Ishikawa (cell line): ENCODE measurements around the gene ARHGAP12.

Experiments
- EGR1 ChIP-seq: IDR thresholded peaks from 2 replicates; pipeline ENCODE4 v1.6.1; 2012
- TF ChIP-seq, protein P1 (sequence below): IDR thresholded peaks from 2 replicates; pipeline ENCODE4 v1.6.1; 2012

DNA sequence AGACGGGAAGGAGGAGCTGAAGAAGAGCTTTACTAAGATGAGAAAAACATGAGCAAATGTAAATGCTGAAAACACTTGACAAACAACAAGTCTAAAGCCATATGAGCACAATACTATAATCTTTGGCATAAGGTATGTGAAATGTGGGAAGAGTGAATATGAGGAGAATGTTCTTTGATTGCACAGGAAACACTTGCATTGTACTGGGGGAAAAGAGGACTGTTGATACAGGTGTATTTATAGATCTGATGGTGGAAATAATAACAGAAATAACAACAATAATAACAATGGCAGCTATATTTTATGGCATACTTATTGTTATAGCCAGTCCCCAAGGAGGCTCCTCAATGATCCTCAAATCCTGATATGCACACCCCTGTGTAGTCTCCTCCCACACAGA lies 23.0 kb downstream of the ARHGAP12 start:
- TF ChIP-seq, protein P1, sequence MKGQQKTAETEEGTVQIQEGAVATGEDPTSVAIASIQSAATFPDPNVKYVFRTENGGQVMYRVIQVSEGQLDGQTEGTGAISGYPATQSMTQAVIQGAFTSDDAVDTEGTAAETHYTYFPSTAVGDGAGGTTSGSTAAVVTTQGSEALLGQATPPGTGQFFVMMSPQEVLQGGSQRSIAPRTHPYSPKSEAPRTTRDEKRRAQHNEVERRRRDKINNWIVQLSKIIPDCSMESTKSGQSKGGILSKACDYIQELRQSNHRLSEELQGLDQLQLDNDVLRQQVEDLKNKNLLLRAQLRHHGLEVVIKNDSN = no peak
- no peak for TF ChIP-seq EGR1
